GM12891 (cell line): ENCODE measurements around the gene PLAA.
"Not testable (repeated sequence)": the region's sequence is repeated elsewhere in the genome, so short reads cannot be mapped to it uniquely, and the experiment has no call there.

Source experiments
- DNase-seq: peaks from one replicate; pipeline ENCODE4 v3.0.0; 2011; ENCODE audit warnings: low spot score; ENCODE audit not compliant: insufficient read length
- FAIRE-seq: peaks from 2 replicates; lab custom pipeline; 2011; peaks lifted over from hg19 to GRCh38; lab: Jason Lieb, UNC
- PAX5 ChIP-seq: IDR thresholded peaks from 2 replicates; pipeline ENCODE4 v1.6.1; 2011; ENCODE audit warnings: low read length, moderate library complexity, mild to moderate bottlenecking; ENCODE audit not compliant: insufficient read depth, severe bottlenecking
- POLR2A ChIP-seq: IDR thresholded peaks from 2 replicates; pipeline ENCODE4 v1.6.1; 2011; ENCODE audit warnings: low read depth, low read length, control low read depth
- POLR2AphosphoS5 ChIP-seq: IDR thresholded peaks from 2 replicates; pipeline ENCODE4 v1.6.1; 2011; ENCODE audit warnings: low read depth, low read length, control low read depth
- POU2F2 ChIP-seq: IDR thresholded peaks from 2 replicates; pipeline ENCODE4 v1.6.1; 2011; ENCODE audit warnings: low read depth, mild to moderate bottlenecking, control low read depth, low read length, moderate library complexity
- SPI1 ChIP-seq: IDR thresholded peaks from 2 replicates; pipeline ENCODE4 v1.6.1; 2011; ENCODE audit warnings: low read depth, low read length, control low read depth
- TAF1 ChIP-seq: IDR thresholded peaks from 2 replicates; pipeline ENCODE4 v1.6.1; 2011; ENCODE audit warnings: low read depth, low read length, control low read depth

The PLAA gene

GRCh38 chr9:26893030-26893676, 53.9 kb downstream of the PLAA start:
- FAIRE-seq (no peak), DNase-seq (no peak)

GRCh38 chr9:26892251-26893029, 54.6 kb downstream of the PLAA start, which contains the start of gene CAAP1:
Gene CAAP1 (minus strand): TSS chr9:26892802. CDS start chr9:26892715, 87 bp downstream.
- FAIRE-seq: peak; percentile 99
- TF ChIP-seq TAF1 (peak; percentile 80), SPI1 (peak; percentile 69), POLR2AphosphoS5 (peak; percentile 97), POU2F2 (peak; percentile 87), PAX5 (peak; percentile 72), POLR2A (peak; percentile 96)
- DNase-seq: peak; percentile 77

More at GRCh38 chr9:26893030-26893676, 53.9 kb downstream of the PLAA start:
- no peak for TF ChIP-seq PAX5
- TF ChIP-seq POLR2AphosphoS5: no peak
- TF ChIP-seq SPI1: no peak

- DNase-seq: peak; percentile 9
- no peak for FAIRE-seq
- TF ChIP-seq POLR2A (no peak), POU2F2 (no peak), TAF1 (no peak), PAX5 (no peak), POLR2AphosphoS5 (no peak), SPI1 (no peak)
These were observed 55.3 kb downstream of the PLAA start for GRCh38 chr9:26891726-26892125.

GRCh38 chr9:26888271-26888670, 58.8 kb downstream of the PLAA start:
- TF ChIP-seq POLR2AphosphoS5: no peak
- no peak for TF ChIP-seq SPI1
- TF ChIP-seq POU2F2: no peak
- TF ChIP-seq POLR2A: no peak
- TF ChIP-seq TAF1: no peak
- no peak for TF ChIP-seq PAX5
- FAIRE-seq: no peak
- DNase-seq: no peak

DNA sequence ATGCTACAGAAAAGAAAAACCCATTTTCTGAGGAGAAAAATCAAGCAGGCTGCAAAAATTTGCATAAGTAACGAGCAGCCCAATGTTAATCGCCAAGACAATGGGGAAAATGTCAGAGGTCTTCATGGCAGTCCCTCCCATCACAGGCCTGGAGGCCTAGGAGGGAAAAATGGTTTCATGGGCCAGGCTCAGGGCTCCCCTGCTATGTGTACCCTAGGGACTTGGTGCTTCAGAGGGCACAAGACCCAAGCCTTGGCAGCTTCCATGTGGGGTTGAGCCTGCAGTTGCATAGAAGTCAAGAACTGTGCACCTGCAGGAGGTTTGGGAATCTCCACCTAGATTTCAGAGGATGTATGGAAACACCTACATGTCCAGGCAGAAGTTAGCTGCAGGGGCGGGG, 64.9 kb downstream of the PLAA start:
- DNase-seq (no peak), FAIRE-seq (no peak)
- TF ChIP-seq POLR2AphosphoS5 (no peak), POLR2A (no peak), PAX5 (no peak)

- no peak for DNase-seq
- FAIRE-seq: no peak
- TF ChIP-seq PAX5: no peak
- no peak for TF ChIP-seq SPI1
- TF ChIP-seq TAF1: no peak
- no peak for TF ChIP-seq POLR2AphosphoS5
- TF ChIP-seq POU2F2: no peak
- no peak for TF ChIP-seq POLR2A
These were observed 66.8 kb downstream of the PLAA start for GRCh38 chr9:26880262-26880661.

GRCh38 chr9:26875155-26875554, 71.9 kb downstream of the PLAA start:
- FAIRE-seq, DNase-seq: not testable (repeated sequence)

GRCh38 chr9:26870292-26870691, 76.8 kb downstream of the PLAA start:
- no peak for TF ChIP-seq POLR2A
- no peak for TF ChIP-seq POLR2AphosphoS5
- no peak for TF ChIP-seq TAF1
- no peak for TF ChIP-seq SPI1
- TF ChIP-seq POU2F2: no peak
- no peak for TF ChIP-seq PAX5
- FAIRE-seq (no peak), DNase-seq (no peak)

GRCh38 chr9:26863074-26863473, 84.0 kb downstream of the PLAA start:
- DNase-seq: no peak
- no peak for FAIRE-seq
- TF ChIP-seq TAF1 (no peak), POLR2AphosphoS5 (no peak), SPI1 (no peak), POU2F2 (no peak), PAX5 (no peak), POLR2A (no peak)

GRCh38 chr9:26856413-26857032, 90.5 kb downstream of the PLAA start:
- FAIRE-seq (no peak), DNase-seq (no peak)
- TF ChIP-seq POU2F2 (no peak), PAX5 (no peak), POLR2AphosphoS5 (no peak), POLR2A (no peak)
